Activated CD4-positive, alpha-beta T cell treated with anti-CD3 and anti-CD28 coated beads, Interleukin-2, amount 50 U/mL, for 24 hours (primary cell): Measurements from ENCODE around the gene GALNT13.

Experiments
- DNase-seq, 2 donors: peaks; one replicate each; pipeline ENCODE4 v3.0.0-alpha.2; 2020; ENCODE audit warnings: low read depth in 1 of 2, low spot score in 1 of 2

GALNT13 gene

DNA sequence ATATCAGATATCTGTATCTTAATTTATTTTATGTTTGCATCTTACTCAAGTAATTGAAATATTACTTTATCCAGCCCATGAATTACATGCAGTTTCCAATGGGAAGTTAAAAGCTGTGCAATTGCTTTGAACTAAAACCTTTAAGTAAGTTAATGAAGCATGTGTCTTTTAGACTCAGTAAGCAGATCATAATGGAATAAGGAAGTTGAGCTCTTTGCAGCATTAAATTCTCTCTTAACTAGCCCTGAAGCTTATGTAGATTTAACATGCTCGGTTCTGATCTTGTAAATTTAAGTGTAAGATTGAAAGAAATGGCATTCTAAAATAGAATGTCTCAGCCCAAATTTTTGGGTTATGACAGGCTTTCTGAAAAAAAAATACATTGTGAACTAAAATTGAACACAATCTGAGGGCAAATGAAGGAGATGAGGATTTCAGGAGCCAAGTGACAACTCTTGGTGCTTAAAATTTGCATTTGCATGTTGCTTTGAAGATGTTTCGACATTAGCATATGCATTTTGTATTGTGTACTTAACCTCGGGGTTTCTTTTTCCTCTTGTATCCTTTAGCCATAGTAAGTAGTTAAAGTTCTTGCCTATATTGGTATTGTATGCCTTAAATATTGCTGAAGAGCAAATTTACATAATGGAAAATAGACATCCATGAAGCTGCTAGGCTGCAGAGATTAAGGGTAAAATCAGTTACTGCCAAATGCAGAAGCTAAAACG is 529.0 kb downstream of the GALNT13 start:
- no peak for DNase-seq

DNA sequence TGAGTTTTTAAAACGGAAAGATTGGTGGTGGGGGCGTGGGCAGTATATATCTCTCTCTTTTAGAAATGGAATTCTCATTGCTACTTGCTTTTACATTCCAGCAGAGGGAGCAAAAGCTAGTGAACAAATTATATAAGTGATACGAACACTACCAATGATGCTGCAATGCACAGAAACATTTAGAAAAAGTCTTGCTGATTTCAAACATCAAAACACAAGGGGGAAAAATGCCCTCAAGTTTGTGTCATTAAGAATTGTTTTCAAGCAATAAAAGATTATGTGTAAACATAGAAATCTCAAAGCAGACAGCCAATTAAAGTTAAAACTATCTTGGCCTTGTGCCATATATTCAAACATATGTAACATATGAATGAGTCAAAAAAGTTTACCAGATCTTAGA is 530.5 kb downstream of the GALNT13 start:
- no peak for DNase-seq

DNA sequence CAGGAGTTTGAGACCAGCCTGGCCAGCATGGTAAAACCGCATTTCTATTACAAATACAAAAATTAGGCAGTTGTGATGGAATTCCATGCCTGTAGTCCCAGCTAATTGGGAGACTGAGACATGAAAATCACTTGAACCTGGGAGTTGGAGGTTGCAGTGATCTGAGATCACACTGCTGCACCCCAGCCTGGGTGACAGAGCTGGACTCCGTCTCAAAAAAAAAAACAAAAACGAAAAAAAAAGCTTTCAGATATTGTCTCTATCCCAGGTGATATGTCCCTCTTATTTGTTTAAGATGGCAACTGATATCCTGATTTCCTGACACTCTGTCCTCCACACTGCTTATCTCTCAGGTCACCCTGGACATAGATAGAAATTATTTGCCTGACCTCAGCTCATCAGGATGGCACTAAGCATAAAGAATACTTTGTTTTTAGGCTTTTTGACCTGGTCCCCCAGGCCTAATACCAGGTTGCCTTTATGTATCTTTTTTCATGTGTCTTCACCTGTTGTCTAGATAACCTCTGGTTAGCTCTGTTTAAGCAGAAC is 531.6 kb downstream of the GALNT13 start:
- no peak for DNase-seq

DNA sequence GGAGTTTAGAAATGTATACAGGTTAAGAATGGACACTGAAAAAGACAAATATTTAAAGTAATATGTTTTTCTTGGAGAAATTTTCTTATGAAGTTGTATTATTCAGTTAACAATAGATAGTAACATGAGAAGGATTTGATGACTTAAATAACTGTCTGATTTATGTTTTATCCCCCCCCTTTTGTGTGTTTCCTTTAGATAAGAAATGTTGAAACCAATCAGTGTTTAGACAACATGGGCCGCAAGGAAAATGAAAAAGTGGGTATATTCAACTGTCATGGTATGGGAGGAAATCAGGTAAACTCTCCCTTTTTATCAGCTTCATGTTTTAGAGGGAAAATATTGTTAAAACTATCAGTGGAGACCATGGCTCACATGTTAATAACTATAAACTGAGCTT is 537.1 kb downstream of the GALNT13 start:
- DNase-seq, result no peak

DNA sequence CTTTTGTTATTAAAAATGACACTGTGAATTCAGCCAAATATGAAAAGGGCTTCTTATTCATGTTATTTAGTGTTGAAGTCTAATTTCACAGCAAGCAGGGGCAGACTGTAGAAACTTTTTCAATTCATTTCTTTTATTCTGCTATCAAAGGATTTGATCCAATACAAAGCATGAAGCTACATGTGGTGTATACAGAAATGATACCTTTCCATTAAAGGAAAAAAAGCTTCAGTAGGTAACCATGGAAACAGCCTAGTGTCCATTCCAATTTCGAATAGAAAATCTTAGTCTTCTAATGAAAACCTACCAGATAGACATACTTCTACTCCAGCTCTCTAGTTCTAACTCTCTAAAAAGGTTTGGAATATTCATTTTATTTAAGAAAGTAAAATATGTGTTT is 550.5 kb downstream of the GALNT13 start:
- DNase-seq, result no peak

DNA sequence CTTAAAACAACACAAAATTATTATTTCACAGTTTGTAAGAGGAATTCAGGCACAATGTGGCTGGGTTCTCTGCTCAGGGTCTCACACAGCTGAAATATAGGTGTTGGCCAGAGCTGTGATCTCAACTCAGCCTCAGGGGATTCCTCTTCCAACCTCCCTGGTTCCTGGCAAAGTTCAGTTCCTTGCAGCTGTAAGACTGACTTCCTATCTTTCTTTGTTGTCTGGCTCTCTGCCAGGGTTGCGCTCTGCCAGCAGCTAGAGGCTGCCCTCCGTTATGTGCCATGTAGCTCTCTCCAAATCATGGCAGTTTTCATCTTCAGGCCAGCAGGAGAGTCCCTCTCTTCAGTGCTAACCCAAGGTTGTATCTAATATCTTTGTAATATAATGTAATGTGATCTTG is 554.3 kb downstream of the GALNT13 start:
- no peak for DNase-seq

DNA sequence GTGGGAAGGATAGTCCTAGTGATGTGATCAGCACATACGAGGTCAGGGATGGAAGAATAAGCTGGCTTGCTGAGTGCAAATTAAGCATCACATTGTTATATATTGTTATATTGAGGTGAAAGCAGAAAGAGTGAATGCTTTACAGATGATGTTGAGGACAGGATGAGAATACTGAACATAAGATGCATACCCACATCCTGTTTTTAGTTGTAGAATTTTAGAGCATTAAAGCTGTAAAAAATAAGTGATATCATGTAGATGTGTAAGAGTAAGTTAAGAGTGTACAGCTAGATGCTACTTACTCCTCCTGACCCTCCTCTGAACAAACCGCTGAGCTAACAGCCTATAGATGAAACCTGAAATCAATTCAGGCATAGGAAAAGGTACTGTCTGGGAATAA is 555.7 kb downstream of the GALNT13 start:
- DNase-seq, result no peak

DNA sequence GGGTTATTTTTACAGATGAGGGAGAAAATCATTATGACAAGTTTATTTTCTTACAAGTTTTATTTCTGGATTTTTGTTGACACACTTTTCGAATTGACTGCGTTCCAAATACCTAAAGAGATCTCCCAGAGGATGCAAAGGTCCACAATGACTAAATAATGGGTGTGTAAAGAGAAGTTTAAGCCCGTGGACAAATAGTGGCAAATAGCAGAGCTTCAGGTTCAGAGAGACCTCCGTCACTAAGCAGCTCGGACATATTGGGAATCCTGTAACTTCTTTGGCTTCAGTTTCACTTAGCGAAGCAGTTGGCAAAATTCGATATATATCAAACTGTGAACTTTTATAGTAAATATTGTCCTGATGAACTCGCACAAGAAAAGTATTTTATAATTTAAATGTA is 556.3 kb downstream of the GALNT13 start:
- no peak for DNase-seq

DNA sequence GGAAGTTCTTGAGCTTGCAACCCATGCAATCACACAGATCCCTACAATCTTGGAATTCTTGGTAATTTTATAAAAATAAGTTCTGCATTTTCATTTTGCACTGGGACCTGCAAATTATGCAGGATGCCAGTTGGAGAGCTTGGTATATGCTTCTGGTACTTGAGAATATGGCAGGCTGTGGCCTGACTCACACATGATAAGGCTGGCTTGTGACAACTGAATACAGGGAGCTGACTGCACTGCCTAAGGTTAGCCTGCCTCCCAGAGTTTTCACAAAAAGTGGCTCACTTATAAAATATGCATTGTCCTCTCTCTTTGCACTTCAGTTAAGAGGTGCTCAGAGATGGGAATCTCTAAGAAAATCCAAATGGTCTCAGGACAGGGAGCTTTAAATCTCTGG is 561.3 kb downstream of the GALNT13 start:
- no peak for DNase-seq

DNA sequence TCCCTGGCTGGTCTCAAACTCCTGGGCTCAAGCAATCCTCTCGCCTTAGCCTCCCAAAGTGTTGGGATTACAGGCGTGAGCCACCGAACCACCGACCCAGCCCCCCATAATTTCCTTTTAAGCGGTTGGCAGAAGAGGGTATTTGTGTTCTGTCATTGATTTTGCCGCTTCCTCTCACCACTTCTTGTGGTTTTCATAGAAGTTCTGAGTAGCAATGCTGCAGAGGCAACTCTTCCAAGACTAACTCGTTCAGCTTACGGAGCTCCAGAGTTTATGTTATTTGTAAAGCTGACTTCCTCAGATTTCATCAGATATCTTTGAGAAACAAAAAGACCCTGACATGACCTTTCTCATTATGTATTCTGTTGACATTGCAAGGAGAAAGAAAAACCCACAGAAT is 565.4 kb downstream of the GALNT13 start:
- DNase-seq, result no peak

DNA sequence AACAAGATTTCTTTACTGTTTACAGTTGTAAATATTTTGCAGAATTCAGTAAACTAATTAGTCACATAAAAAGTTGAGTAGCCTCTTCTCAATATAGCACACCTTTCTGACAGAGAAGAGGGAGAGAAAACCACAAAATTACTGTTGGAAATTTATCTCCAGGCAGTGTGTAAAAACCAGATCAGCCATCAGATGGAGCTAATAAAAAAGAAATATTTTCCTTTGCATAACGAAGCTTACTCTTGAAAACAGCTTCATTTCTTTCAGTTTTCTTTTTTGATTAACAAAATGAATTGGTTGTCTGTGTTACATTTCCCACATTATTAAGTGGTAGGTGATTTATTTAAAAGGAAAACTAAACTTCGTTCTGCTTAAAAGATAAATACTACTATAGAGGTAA is 567.4 kb downstream of the GALNT13 start:
- DNase-seq, result no peak

DNA sequence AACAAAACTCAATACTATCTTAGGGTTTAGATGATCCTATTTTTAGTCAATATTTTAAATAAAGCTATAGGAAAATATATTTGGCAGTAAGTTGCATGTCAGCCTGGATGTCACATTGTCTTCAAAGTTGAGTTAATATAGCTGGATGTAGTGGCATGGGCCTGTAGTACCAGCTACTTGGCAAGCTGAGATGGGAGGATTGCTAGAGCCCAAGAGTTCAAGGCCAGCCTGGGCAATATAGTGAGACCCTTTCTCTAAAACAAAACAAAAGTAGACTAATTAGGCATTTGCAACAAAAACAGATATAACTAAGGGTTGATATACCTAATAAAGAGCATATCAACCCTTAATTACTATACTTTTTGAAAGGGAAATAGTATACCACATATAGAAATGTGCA is 572.2 kb downstream of the GALNT13 start:
- DNase-seq, result no peak

DNA sequence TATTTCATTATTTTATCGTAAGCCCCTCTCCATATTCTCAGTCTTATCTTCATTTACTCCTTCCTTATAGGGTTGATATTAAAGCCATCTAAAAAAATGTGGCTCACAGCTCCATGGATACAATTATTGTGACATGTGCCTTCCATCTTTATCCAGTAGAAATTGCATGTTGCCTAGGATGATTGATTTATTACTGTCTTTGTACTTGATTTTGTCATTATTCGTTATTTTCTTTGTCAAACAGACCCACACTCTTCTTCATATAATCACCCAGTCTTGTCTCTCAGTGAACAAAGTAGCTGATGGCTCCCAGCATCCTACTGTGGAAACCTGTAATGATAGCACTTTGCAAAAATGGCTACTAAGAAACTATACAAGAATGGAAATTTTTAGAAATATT is 574.6 kb downstream of the GALNT13 start:
- DNase-seq, result no peak

DNA sequence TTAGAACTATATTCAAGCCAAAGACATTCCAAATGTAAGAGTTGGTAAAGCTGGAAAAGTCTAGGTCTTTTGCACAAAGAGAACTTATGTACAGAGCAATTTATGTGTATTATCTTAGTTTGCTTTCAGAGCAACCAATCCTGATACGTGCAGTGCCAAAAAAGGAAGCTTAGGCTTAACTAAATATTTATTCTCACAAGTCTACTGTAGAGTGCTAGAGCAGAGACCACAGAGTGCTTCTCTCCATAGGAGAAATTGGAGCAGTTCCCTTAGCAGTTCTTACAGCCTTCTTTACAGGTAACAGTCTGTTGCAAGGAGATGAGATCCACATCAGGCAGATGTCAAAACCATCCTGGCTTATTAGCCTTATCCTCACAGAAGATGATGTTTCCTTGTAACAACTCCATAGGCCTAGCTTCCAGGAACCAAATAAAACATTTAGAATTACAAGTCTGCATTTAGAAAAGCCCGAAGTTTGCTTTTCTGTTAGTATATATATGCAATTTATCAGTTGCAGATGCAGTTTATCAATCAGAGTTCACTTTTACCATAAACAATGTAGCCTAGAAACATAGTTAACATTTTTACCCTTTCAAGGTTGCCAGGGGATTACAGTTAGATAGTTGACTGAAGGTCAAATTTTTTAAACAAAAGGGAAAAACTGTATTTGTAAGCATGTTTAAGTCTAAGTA is 576.2 kb downstream of the GALNT13 start:
- DNase-seq, result no peak

DNA sequence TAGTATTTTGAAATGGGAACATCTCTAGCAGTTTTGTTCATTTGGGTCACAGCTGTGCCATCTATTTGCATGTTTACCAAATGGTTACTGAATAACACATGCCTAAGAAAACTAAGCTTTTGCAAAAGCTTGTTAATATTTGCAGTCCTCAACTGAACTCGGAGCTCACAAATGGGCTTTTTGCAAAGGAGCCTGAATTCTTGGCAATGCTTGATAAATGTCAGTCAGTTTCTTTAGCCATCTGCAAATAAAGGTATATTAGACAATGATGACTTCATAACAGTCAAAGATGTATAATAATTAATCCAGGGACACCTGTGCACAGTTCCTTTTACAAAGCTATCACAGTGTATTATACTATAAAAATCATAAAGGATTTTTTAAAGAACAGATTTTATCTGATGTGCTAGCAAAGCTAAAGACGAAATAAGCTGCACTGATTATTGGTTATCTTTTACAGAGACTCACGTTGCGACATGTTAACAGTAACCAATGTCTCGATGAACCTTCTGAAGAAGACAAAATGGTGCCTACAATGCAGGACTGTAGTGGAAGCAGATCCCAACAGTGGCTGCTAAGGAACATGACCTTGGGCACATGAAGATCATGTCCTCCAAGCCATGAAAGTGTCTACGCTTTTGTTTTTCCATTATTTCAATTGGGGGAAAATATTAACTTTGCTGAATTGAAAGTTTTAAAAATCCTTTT is 578.4 kb downstream of the GALNT13 start:
- DNase-seq, result no peak

DNA sequence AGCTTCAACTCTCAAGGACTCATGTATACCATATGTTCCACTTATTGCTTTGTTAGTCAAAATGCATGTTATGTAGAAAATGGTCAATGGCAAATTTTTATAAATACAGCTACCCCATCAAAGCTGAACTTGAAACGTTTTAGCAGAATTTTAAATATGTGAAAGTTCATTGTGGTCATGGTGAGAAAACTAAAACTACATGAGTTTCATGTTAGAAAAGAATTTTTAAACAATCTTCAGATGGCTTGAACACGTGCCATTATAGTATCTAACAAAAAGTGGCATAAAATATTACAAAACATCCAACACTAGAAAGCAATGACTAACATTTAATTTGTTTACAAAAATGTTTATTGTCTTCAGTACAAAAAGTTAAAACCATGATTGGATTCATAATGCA is 580.7 kb downstream of the GALNT13 start:
- DNase-seq, result no peak

DNA sequence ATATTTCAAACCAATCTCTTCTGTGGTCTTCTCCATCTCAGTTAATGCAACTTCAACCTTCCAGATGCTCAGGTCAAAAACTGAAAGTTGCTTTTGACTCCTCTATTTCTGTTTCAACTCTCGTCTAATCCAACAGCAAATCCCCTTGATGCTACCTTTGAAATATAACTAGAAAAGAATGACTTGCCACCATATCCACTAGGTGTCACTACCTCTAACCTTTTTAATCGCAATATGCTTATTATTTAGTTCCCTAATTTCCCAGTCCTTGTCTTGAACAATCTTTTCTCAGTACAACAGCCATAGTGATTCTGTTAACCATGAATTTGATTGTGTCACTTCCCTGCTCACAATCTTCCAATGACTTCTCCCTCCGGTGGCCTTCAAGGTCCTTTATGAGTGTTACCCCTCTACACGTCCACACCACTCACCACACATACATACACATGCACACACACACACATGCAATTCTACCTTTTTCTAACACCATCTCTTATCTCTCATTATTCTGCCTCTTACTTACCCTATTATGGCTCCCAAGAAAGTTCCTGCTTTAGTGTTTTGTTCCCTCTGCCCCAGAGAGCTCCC is 581.3 kb downstream of the GALNT13 start:
- DNase-seq, result no peak

DNA sequence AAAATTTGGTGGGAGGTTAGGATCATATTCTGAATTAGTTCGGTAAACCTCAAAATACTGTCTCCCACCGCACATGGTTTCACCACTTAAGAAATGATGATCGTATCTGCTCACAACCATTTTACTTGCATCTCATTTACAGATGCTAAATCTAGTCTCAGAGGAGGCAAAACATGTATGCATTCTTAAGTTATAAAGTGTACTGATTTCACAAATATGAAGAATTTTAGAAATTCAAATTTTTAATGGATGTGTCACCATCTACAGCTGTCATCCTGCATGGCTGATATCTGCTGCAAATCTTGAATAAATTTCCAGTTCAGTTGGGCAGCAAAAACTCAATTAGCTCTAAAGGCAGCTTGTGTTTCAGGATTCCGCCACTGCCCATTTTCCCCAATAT is 583.4 kb downstream of the GALNT13 start:
- no peak for DNase-seq

DNA sequence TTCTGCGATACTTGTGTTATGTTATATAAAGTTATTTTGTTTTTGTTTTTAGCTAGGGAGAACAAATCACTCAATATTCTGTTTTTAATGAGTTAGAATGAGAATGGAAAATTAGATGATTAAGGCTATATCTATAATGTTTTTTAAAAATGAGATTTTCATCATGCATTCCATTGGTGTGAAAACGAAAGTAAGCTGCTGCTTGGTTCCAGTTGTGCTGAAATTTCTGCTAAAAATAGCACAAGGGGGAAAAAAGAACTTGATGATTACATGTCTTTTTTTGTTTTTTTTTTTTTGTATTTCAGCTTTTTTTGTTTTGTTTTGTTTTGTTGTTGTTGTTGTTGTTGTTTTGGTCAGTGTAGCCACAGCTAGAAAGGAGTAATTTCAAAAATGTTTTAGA is 584.1 kb downstream of the GALNT13 start:
- no peak for DNase-seq

DNA sequence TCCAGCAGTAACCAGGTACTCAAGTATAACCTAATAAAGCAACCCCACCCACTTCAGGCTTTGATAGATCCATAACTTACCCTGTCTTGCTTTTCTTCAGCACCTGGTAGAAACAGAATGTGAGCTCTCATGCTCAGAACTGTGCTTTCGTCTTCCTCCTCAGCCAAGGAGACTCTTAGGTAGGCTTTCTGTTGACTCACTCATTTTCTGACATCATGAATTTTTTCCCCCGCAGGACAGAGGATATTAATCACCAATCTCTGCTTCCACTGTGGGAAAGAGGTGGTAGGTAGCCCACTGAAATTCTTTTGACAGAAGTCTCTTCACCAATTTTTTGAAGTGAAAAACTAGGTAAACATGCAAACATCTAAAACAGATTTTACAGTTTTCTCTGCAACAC is 585.6 kb downstream of the GALNT13 start:
- DNase-seq, result no peak

DNA sequence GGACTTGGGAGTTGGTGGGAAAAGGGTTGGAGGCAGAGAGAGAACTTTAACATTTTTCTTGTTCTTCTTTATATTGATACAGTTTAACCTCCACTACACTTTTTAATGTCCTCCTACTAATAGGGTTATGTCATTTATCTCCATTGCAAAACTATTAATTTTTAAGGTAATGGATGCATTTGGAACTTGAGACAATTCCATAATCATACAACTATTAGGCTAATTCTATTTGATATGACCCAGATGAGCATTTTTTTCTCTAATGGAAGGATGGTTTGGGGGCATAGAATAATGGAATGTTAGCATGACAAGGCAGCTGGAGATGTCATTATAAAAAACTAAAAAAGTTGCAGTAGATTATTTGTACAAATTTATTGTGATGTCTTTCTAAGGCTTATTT is 587.6 kb downstream of the GALNT13 start:
- no peak for DNase-seq

DNA sequence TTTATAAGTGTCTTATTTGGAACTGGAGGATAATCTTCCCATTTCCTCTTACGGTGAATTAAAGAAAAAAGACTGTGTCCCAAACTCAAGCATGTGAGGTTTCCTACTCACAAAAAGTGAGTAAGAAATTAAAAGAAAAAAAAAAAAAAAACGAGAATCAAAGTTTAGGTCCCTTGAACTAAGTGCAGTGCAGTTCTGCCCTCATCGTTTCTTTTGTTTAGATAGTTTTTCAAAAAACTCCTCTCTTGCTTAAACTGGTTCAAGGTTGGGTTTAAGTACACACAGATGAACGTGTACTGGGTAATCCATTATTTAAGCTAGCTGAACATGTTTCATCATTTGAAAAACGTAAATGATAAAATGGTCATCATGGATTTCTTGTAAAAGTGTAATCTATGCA is 590.9 kb downstream of the GALNT13 start:
- no peak for DNase-seq
